MCF 10A (cell line): ENCODE results near the gene KIF6. TPM values are rescaled to one million over a fixed set of nuclear protein-coding genes. Genes with fewer than 3 reads are reported as not detected.

ENCODE experiments used
- BruUV-seq: library from RNA; stranded (reverse); fragments of 400-500 nt; replicated peaks from 2 replicates; lab custom pipeline; 2021; lab: Mats Ljungman, UMichigan
- CTCF ChIA-PET: fragments of 300-600 bp; sonication (Branson Sonifier 250); formaldehyde crosslinking; extraction: SDS; loops from one replicate; lab custom pipeline; 2021; ENCODE audit warnings: antibody characterized with exemption, inconsistent platforms; lab: Yijun Ruan, JAX
- POLR2A ChIA-PET: fragments of 300-600, 350-650 bp; sonication (Branson Sonifier 250); formaldehyde crosslinking; extraction: SDS; loops from one replicate; lab custom pipeline; 2020; ENCODE audit warnings: antibody characterized with exemption, inconsistent platforms; lab: Yijun Ruan, JAX
- DNase-seq: peaks from one replicate; pipeline ENCODE4 v3.0.0-alpha.2; 2018; ENCODE audit not compliant: unreplicated experiment
- H3K27ac Mint-ChIP-seq: one replicate; pipeline ENCODE4 v1.8.0; 2022; ENCODE audit warnings: mild to moderate bottlenecking, low read depth, mixed read lengths; ENCODE audit not compliant: unreplicated experiment
- H3K27me3 Mint-ChIP-seq: one replicate; pipeline ENCODE4 v1.8.0; 2022; ENCODE audit warnings: mixed read lengths; ENCODE audit not compliant: insufficient read depth, unreplicated experiment
- H3K36me3 Mint-ChIP-seq: one replicate; pipeline ENCODE4 v1.8.0; 2022; ENCODE audit warnings: mild to moderate bottlenecking, moderate library complexity, mixed read lengths; ENCODE audit not compliant: insufficient read depth, unreplicated experiment
- H3K4me1 Mint-ChIP-seq: one replicate; pipeline ENCODE4 v1.8.0; 2022; ENCODE audit warnings: mixed read lengths; ENCODE audit not compliant: insufficient read depth, unreplicated experiment
- H3K4me3 Mint-ChIP-seq: one replicate; pipeline ENCODE4 v1.8.0; 2022; ENCODE audit warnings: mild to moderate bottlenecking, moderate library complexity, mixed read lengths; ENCODE audit not compliant: unreplicated experiment
- H3K9me3 Mint-ChIP-seq: one replicate; pipeline ENCODE4 v1.8.0; 2022; ENCODE audit warnings: mixed read lengths; ENCODE audit not compliant: unreplicated experiment
- intact Hi-C: fragments of 100-400 bp; cut with micrococcal nuclease; formaldehyde crosslinking; loops from 2 replicates; pipeline ENCODE4 v1.14.1; 2022
- total RNA-seq: library from RNA; stranded (reverse); gene quantifications from 2 replicates; pipeline ENCODE4 v1.2.3, GENCODE V29; 2022
- TF ChIP-seq, protein P1 (sequence below): fragments of 200-600 bp; IDR thresholded peaks from one replicate; pipeline ENCODE4 v1.8.0; 2022; ENCODE audit warnings: antibody characterized with exemption, mild to moderate bottlenecking; ENCODE audit not compliant: unreplicated experiment

KIF6 gene
- total RNA-seq, 1 experiment from 2014 or later = 0.91 TPM

- TF ChIP-seq, protein P1, sequence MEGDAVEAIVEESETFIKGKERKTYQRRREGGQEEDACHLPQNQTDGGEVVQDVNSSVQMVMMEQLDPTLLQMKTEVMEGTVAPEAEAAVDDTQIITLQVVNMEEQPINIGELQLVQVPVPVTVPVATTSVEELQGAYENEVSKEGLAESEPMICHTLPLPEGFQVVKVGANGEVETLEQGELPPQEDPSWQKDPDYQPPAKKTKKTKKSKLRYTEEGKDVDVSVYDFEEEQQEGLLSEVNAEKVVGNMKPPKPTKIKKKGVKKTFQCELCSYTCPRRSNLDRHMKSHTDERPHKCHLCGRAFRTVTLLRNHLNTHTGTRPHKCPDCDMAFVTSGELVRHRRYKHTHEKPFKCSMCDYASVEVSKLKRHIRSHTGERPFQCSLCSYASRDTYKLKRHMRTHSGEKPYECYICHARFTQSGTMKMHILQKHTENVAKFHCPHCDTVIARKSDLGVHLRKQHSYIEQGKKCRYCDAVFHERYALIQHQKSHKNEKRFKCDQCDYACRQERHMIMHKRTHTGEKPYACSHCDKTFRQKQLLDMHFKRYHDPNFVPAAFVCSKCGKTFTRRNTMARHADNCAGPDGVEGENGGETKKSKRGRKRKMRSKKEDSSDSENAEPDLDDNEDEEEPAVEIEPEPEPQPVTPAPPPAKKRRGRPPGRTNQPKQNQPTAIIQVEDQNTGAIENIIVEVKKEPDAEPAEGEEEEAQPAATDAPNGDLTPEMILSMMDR = no peak
- no peak overlapping the region for H3K27ac Mint-ChIP-seq
- no peak overlapping the region for H3K4me3 Mint-ChIP-seq
- POLR2A ChIA-PET = interaction anchor here (1.0 kb wide), 1 partner anchor 9 kb away, joined by 3 read pairs; no protein-coding TSS in a partner anchor
- CTCF ChIA-PET = no interaction called here
- H3K36me3 Mint-ChIP-seq = no peaks in the 10 kb centered on the region
- H3K27me3 Mint-ChIP-seq = no peaks in the 10 kb centered on the region
- peaks cover 2% of the 10 kb centered on the region for H3K4me1 Mint-ChIP-seq
- no TSS peak for BruUV-seq
- DNase-seq = no peak
- no peaks in the 10 kb centered on the region for H3K9me3 Mint-ChIP-seq
- intact Hi-C loops = no loop called here
Observed at GRCh38 chr6:39707962-39708683, 17.1 kb downstream of the KIF6 start.

- intact Hi-C loops = no loop called here
- POLR2A ChIA-PET = no interaction called here
- no TSS peak for BruUV-seq
Observed at GRCh38 chr6:39706819-39707335, 18.3 kb downstream of the KIF6 start.

DNA sequence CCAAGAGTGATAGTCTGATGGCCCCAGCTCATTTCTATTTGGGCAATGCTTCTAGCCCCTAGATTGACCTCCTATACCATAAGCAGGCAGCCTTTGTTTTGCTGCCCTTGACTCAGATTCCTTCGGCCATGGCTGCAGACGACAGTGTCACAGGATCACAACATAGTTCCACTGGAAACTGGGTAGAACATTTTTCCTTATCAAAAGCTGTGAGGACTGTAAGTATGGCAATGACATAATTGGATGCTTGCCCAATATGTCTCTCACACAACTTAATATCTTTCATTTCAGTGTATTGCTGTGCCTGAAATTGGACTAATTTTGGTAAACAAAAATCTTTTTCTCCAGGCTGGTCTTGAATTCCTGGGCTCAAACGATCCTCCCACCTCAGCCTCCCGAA, 22.9 kb downstream of the KIF6 start:
- CTCF ChIA-PET = interaction anchor here (1.3 kb wide), 1 partner anchor 12 kb away, joined by 4 read pairs; no protein-coding TSS in a partner anchor
- no TSS peak for BruUV-seq
- intact Hi-C loops = no loop called here
- Mint-ChIP-seq H3K36me3 (no peaks in the 10 kb centered on the region), H3K27me3 (no peaks in the 10 kb centered on the region), H3K9me3 (no peaks in the 10 kb centered on the region), H3K27ac (no peak overlapping the region), H3K4me1 (peaks cover 7% of the 10 kb centered on the region), H3K4me3 (no peak overlapping the region)
- POLR2A ChIA-PET = interaction anchor here (0.6 kb wide), 1 partner anchor 314 kb away, joined by 3 read pairs; no protein-coding TSS in a partner anchor
- TF ChIP-seq, protein P1 = no peak
- DNase-seq = no peak

More at GRCh38 chr6:39706819-39707335, 18.3 kb downstream of the KIF6 start:
- Mint-ChIP-seq H3K4me3 (no peak overlapping the region), H3K36me3 (no peaks in the 10 kb centered on the region), H3K4me1 (no peaks in the 10 kb centered on the region), H3K9me3 (no peaks in the 10 kb centered on the region), H3K27ac (no peak overlapping the region), H3K27me3 (no peaks in the 10 kb centered on the region)
- no peak for DNase-seq
- TF ChIP-seq, protein P1 = no peak
- CTCF ChIA-PET = no interaction called here

DNA sequence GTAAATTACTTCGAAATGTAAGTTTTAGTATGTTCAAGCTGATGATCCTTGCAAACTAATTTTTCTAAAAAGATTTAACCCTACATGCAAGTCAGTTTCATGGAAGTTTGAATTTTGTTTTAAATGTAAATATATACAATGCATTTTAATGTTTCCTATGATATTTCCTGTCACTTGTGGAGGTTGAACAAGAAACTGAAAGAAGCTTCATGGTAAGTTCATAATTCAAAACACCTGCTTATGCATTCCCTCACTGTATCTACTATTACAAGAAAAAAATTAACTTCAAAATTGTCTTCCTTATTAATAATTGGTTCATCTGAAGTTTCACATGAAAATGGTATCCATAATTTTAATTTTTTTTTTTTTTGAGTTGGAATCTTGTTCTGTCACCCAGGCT, 24.8 kb downstream of the KIF6 start:
- intact Hi-C loops = no loop called here
- no peaks in the 10 kb centered on the region for H3K36me3 Mint-ChIP-seq
- no TSS peak for BruUV-seq
- ChIA-PET CTCF (no interaction called here), POLR2A (interaction anchor here (0.6 to 2.2 kb wide), 3 partner anchors 12 to 275 kb away, joined by 3 to 11 read pairs (median 3); no protein-coding TSS in a partner anchor)
- no peaks in the 10 kb centered on the region for H3K9me3 Mint-ChIP-seq
- TF ChIP-seq, protein P1 = no peak
- H3K27me3 Mint-ChIP-seq = no peaks in the 10 kb centered on the region
- no peak overlapping the region for H3K4me3 Mint-ChIP-seq
- peaks cover 7% of the 10 kb centered on the region for H3K4me1 Mint-ChIP-seq
- H3K27ac Mint-ChIP-seq = no peak overlapping the region
- no peak for DNase-seq
